ENCODE data around the gene MCTP1. TPM values are rescaled to one million over a fixed set of nuclear protein-coding genes. Genes with fewer than 3 reads are reported as not detected.

Gene MCTP1
- polyA plus RNA-seq, 3 donors: 34.4 to 72.9 (median 55.5) TPM

- TF ChIP-seq CTCF (IDR thresholded peaks at IDR 0.05): no peak
- H3K27me3 ChIP-seq (ENCODE audit: control insufficient read depth in 2 of 2, insufficient read depth in 2 of 2, low read length in 2 of 2): no peaks in the 10 kb centered on the region
- no peaks in the 10 kb centered on the region for H3K4me1 Mint-ChIP-seq
- no peak overlapping the region for H3K4me3 ChIP-seq (replicated peaks in 1 of 3; ENCODE audit: low read depth in 2 of 3, low read length in 3 of 3)
- H3K9me3 Mint-ChIP-seq: peaks cover 0 to 3% (median 0%) of the 10 kb centered on the region in 7 donors
- no peaks in the 10 kb centered on the region for H3K36me3 ChIP-seq (replicated peaks in 1 of 2; ENCODE audit: control insufficient read depth in 1 of 2, insufficient read depth in 2 of 2, low read length in 2 of 2)
- no peak overlapping the region for H3K9ac ChIP-seq (ENCODE audit: insufficient read depth, low read length, poor library complexity, severe bottlenecking)
- H2AFZ ChIP-seq (ENCODE audit: insufficient read depth, low read depth, low read length, poor library complexity, severe bottlenecking): no peak overlapping the region
- no peaks in the 10 kb centered on the region for H3K36me3 Mint-ChIP-seq
- no peaks in the 10 kb centered on the region for H4K20me1 ChIP-seq (ENCODE audit: insufficient read depth, low read length)
- H3K4me2 ChIP-seq (replicated peaks; ENCODE audit: extremely low read depth, low read length, poor library complexity, severe bottlenecking): no peak overlapping the region
- no peak for DNase-seq
- H3K79me2 ChIP-seq (ENCODE audit: insufficient read depth, low read length): no peaks in the 10 kb centered on the region
- intact Hi-C loops (cut with micrococcal nuclease): no loop called here
- no CpG with 5 or more reads among the region's 1 CpG for WGBS (ENCODE audit: insufficient coverage)
- H3K4me3 Mint-ChIP-seq: no peak overlapping the region
- no peaks in the 10 kb centered on the region for H3K9me3 ChIP-seq (replicated peaks in 1 of 2; ENCODE audit: control insufficient read depth in 1 of 2, insufficient read depth in 1 of 2, low read length in 2 of 2)
- peaks cover 0 to 2% (median 0%) of the 10 kb centered on the region in 3 donors for H3K27me3 Mint-ChIP-seq (ENCODE audit: low read depth in 3 of 3)
- H3K27ac Mint-ChIP-seq: no peak overlapping the region
- no peaks in the 10 kb centered on the region for H3K4me1 ChIP-seq (ENCODE audit: control insufficient read depth in 1 of 2, insufficient read depth in 2 of 2, low read length in 2 of 2)
- no peak overlapping the region for H3K27ac ChIP-seq (ENCODE audit: low read depth in 1 of 2, low read length in 2 of 2)
Measured at GRCh38 chr5:95100551-95100950, 184.3 kb downstream of the MCTP1 start.

GRCh38 chr5:95098012-95098411, 186.9 kb downstream of the MCTP1 start:
- H4K20me1 ChIP-seq (ENCODE audit: insufficient read depth, low read length): no peaks in the 10 kb centered on the region
- H3K79me2 ChIP-seq (ENCODE audit: insufficient read depth, low read length): no peaks in the 10 kb centered on the region
- Mint-ChIP-seq H3K36me3 (no peaks in the 10 kb centered on the region), H3K27ac (no peak overlapping the region), H3K4me3 (no peak overlapping the region), H3K27me3 (ENCODE audit: low read depth in 3 of 3) (no peaks in the 10 kb centered on the region), H3K9me3 (peaks cover 2 to 7% (median 3%) of the 10 kb centered on the region in 7 donors), H3K4me1 (no peaks in the 10 kb centered on the region)
- no CpG with 5 or more reads among the region's 2 CpGs for WGBS (ENCODE audit: insufficient coverage)
- intact Hi-C loops (cut with micrococcal nuclease): no loop called here
- H3K27me3 ChIP-seq (ENCODE audit: control insufficient read depth in 2 of 2, insufficient read depth in 2 of 2, low read length in 2 of 2): no peaks in the 10 kb centered on the region
- no peak for DNase-seq
- no peak overlapping the region for H2AFZ ChIP-seq (ENCODE audit: insufficient read depth, low read depth, low read length, poor library complexity, severe bottlenecking)
- no peaks in the 10 kb centered on the region for H3K4me1 ChIP-seq (ENCODE audit: control insufficient read depth in 1 of 2, insufficient read depth in 2 of 2, low read length in 2 of 2)
- no peaks in the 10 kb centered on the region for H3K36me3 ChIP-seq (replicated peaks in 1 of 2; ENCODE audit: control insufficient read depth in 1 of 2, insufficient read depth in 2 of 2, low read length in 2 of 2)
- H3K9ac ChIP-seq (ENCODE audit: insufficient read depth, low read length, poor library complexity, severe bottlenecking): no peak overlapping the region
- no peak overlapping the region for H3K4me3 ChIP-seq (replicated peaks in 1 of 3; ENCODE audit: low read depth in 2 of 3, low read length in 3 of 3)
- no peak for TF ChIP-seq CTCF (IDR thresholded peaks at IDR 0.05)
- H3K27ac ChIP-seq (ENCODE audit: low read depth in 1 of 2, low read length in 2 of 2): no peak overlapping the region
- H3K9me3 ChIP-seq (replicated peaks in 1 of 2; ENCODE audit: control insufficient read depth in 1 of 2, insufficient read depth in 1 of 2, low read length in 2 of 2): no peaks in the 10 kb centered on the region
- no peak overlapping the region for H3K4me2 ChIP-seq (replicated peaks; ENCODE audit: extremely low read depth, low read length, poor library complexity, severe bottlenecking)
